ENCODE results near the gene PAX3. TPM values are rescaled to one million over a fixed set of nuclear protein-coding genes. Genes with fewer than 3 reads are reported as not detected.

The PAX3 gene
- total RNA-seq, 1 donor from 2014 or later = 4.6 TPM

DNA sequence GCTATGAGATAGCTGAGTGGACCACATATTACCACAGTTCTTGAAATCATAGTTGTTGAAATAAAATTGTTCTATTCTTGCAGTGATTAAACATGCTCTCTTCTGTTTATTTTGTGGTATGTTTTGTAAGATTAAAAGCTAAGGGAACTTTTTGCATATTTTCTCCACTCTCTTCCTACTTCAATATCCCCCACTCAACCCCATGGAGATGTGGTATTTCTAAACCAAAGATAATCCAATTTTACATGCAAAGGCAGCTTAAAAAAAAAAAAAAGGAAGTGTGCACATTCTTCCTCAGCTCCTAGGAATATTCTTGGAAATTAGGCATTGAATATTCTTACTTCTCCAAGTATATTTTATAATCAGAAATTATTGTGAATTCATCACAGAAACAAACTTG, 15.0 kb upstream of the PAX3 start:
- Mint-ChIP-seq H3K27ac (no peak overlapping the region), H3K9me3 (peaks cover 2% of the 10 kb centered on the region), H3K36me3 (no peaks in the 10 kb centered on the region), H3K4me1 (peaks cover 62% of the 10 kb centered on the region), H3K27me3 (ENCODE audit: insufficient read depth, low read depth) (peaks cover 59% of the 10 kb centered on the region), H3K4me3 (peak overlapping the region; percentile 83)
- Histone ChIP-seq H3K36me3 (no peaks in the 10 kb centered on the region), H4K20me1 (ENCODE audit: low read depth) (peaks cover 61% of the 10 kb centered on the region), H3K4me1 (peaks cover 34% of the 10 kb centered on the region), H3K27me3 (peaks cover 97% of the 10 kb centered on the region), H3K79me2 (ENCODE audit: low read depth) (no peaks in the 10 kb centered on the region), H3K27ac (no peak overlapping the region), H3F3A (ENCODE audit: low read depth) (peaks cover 69% of the 10 kb centered on the region), H3K9me3 (ENCODE audit: low read depth) (no peaks in the 10 kb centered on the region), H3K4me2 (no peak overlapping the region), H3K9ac (no peak overlapping the region), H2AFZ (replicated peaks) (no peak overlapping the region), H3K4me3 (no peak overlapping the region)
- peak; percentile 23 for TF ChIP-seq EZH2 (IDR thresholded peaks at IDR 0.05)
- TF ChIP-seq, protein P1, sequence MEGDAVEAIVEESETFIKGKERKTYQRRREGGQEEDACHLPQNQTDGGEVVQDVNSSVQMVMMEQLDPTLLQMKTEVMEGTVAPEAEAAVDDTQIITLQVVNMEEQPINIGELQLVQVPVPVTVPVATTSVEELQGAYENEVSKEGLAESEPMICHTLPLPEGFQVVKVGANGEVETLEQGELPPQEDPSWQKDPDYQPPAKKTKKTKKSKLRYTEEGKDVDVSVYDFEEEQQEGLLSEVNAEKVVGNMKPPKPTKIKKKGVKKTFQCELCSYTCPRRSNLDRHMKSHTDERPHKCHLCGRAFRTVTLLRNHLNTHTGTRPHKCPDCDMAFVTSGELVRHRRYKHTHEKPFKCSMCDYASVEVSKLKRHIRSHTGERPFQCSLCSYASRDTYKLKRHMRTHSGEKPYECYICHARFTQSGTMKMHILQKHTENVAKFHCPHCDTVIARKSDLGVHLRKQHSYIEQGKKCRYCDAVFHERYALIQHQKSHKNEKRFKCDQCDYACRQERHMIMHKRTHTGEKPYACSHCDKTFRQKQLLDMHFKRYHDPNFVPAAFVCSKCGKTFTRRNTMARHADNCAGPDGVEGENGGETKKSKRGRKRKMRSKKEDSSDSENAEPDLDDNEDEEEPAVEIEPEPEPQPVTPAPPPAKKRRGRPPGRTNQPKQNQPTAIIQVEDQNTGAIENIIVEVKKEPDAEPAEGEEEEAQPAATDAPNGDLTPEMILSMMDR (IDR thresholded peaks at IDR 0.05) = no peak
- DNase-seq (ENCODE audit: low spot score) = no peak

DNA sequence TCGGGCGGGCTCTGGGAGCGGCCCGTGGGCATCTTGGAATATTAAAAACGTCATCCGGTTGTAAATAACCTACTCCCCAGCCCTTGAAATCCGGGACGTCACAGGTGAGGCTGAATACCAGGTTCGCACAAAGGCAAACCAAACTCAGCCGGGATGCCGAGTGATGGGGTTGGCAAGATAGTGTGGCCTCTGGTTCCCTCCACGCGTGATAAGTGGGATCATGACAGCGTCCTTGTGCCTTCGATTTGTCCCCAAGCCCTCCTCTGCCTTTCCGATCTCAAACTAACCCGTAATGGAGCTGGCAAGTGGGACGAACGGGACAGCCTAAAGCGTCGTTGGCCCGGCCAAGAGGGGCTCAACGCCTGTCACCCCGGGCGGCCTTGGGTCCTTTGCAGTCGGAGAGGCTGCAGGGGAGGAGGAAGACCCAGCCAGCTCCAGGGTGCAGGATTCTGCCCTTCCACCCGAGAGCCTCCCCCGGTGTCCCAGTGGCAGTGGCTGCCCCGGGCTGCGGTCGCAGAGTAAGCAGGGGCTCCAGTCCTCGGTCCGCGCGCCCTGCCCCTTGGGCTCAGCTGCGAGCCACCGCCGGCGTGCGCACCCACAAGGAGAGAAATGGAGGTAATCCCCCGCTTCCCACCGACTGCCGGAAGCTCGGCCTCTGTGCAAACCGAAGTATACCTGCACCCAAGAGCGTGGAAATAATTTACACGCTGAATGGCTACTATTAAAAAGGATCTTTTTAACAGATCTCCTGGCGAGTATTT, 13.4 kb upstream of the PAX3 start:
- Histone ChIP-seq H3K27me3 (peaks cover 100% of the 10 kb centered on the region), H3K4me3 (peak overlapping the region; percentile 33), H3K4me2 (peak overlapping the region; percentile 66), H3K27ac (no peak overlapping the region), H3K79me2 (ENCODE audit: low read depth) (no peaks in the 10 kb centered on the region), H3K36me3 (no peaks in the 10 kb centered on the region), H4K20me1 (ENCODE audit: low read depth) (peaks cover 71% of the 10 kb centered on the region), H3K9me3 (ENCODE audit: low read depth) (no peaks in the 10 kb centered on the region), H3F3A (ENCODE audit: low read depth) (peaks cover 64% of the 10 kb centered on the region), H3K9ac (no peak overlapping the region), H3K4me1 (peaks cover 30% of the 10 kb centered on the region), H2AFZ (replicated peaks) (no peak overlapping the region)
- Mint-ChIP-seq H3K27me3 (ENCODE audit: insufficient read depth, low read depth) (peaks cover 71% of the 10 kb centered on the region), H3K4me3 (peak overlapping the region; percentile 83), H3K27ac (no peak overlapping the region), H3K36me3 (no peaks in the 10 kb centered on the region), H3K9me3 (peaks cover 6% of the 10 kb centered on the region), H3K4me1 (peaks cover 65% of the 10 kb centered on the region)
- DNase-seq (ENCODE audit: low spot score) = peak; percentile 65
- TF ChIP-seq, protein P1 (IDR thresholded peaks at IDR 0.05) = no peak
- TF ChIP-seq EZH2 (IDR thresholded peaks at IDR 0.05) = peak; percentile 92
- TF ChIP-seq EZH2phosphoT487 (IDR thresholded peaks at IDR 0.05) = peak; percentile 69

DNA sequence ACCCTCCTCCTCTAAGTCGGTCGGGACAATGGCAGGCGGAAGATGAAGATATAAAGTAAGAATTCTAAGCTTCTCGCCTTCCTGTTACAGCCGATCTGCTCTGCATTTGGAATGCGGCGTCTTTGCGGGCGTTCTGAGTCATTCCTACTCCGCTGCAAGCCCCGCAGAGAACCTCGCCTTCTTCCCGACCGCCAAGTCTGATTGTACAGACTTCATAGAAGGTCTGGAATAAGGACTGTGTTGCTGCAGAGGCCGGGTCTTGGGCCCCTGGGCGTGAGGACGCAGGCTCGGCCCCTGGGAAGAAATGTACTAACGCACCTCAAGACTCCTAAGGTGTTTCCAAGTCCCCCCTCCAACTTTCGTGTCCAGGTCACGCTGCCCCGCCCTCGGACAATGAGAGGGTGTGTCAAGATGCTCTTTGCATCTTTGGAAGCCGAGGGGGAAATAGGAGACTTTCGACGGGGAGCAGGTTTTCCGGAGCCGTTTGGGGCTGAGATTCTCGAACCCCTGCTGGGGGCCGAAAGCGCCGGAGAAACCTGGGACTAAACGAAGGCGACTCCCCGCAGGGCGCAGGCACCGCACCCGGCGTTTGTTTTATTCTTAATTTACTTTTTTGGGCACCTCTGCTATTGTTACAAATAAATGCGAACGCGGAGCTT, 12.7 kb upstream of the PAX3 start:
- Histone ChIP-seq H3K36me3 (no peaks in the 10 kb centered on the region), H3K9me3 (ENCODE audit: low read depth) (no peaks in the 10 kb centered on the region), H3K4me2 (peak overlapping the region; percentile 66), H3K27me3 (peaks cover 100% of the 10 kb centered on the region), H3F3A (ENCODE audit: low read depth) (peaks cover 63% of the 10 kb centered on the region), H3K79me2 (ENCODE audit: low read depth) (no peaks in the 10 kb centered on the region), H3K9ac (no peak overlapping the region), H2AFZ (replicated peaks) (no peak overlapping the region), H3K4me3 (peak overlapping the region; percentile 33), H4K20me1 (ENCODE audit: low read depth) (peaks cover 74% of the 10 kb centered on the region), H3K4me1 (peaks cover 35% of the 10 kb centered on the region), H3K27ac (no peak overlapping the region)
- Mint-ChIP-seq H3K36me3 (no peaks in the 10 kb centered on the region), H3K4me3 (peak overlapping the region; percentile 79), H3K27ac (no peak overlapping the region), H3K27me3 (ENCODE audit: insufficient read depth, low read depth) (peaks cover 78% of the 10 kb centered on the region), H3K4me1 (peaks cover 65% of the 10 kb centered on the region), H3K9me3 (peaks cover 6% of the 10 kb centered on the region)
- TF ChIP-seq EZH2phosphoT487 (IDR thresholded peaks at IDR 0.05) (peak; percentile 94), EZH2 (IDR thresholded peaks at IDR 0.05) (peak; percentile 88)
- TF ChIP-seq, protein P1 (IDR thresholded peaks at IDR 0.05) = no peak
- peak; percentile 69 for DNase-seq (ENCODE audit: low spot score)

Measured in neural progenitor cell (in vitro differentiated cells).